Ascending aorta (tissue), 2 donors: ENCODE data around the gene CYP17A1. TPM values are rescaled to one million over a fixed set of nuclear protein-coding genes. Genes with fewer than 3 reads are reported as not detected.

Experiments used
- DNase-seq, 2 donors: peaks; one replicate each; pipeline ENCODE4 v3.0.0-alpha.2; 2019; ENCODE audit warnings: low spot score in 2 of 2
- H3K27ac ChIP-seq, 2 donors: fragments of 200-600 bp; sonication (generic); one replicate each; pipeline ENCODE4 v1.5.1; 2016 to 2017; ENCODE audit warnings: mild to moderate bottlenecking in 1 of 2
- H3K27me3 ChIP-seq: fragments of 200-600 bp; sonication (generic); one replicate; pipeline ENCODE4 v1.5.1; 2017
- H3K36me3 ChIP-seq, 2 donors: fragments of 200-600 bp; sonication (generic); one replicate each; pipeline ENCODE4 v1.5.1; 2016
- H3K4me1 ChIP-seq, 2 donors: fragments of 200-600 bp; sonication (generic); one replicate each; pipeline ENCODE4 v1.5.1; 2016 to 2017; ENCODE audit warnings: mild to moderate bottlenecking in 1 of 2
- H3K4me3 ChIP-seq, 2 donors: fragments of 200-600 bp; sonication (generic); one replicate each; pipeline ENCODE4 v1.5.1; 2016 to 2017; ENCODE audit warnings: mild to moderate bottlenecking in 1 of 2
- H3K9me3 ChIP-seq, 2 donors: fragments of 200-600 bp; sonication (generic); one replicate each; pipeline ENCODE4 v1.5.1; 2016
- CTCF ChIP-seq, 3 experiments: fragments of 200-600 bp in 2 of 3; fragments of 450-650 bp in 1 of 3; sonication (generic) in 2 of 3; IDR thresholded peaks; one replicate each; pipeline ENCODE4 v1.5.1; 2016 to 2019; ENCODE audit warnings: antibody characterized with exemption in 3 of 3, mild to moderate bottlenecking in 1 of 3, moderate library complexity in 1 of 3
- intact Hi-C: fragments of 100-400 bp; cut with DNase I; formaldehyde crosslinking; loops from one replicate; pipeline ENCODE4 v1.15.1; 2023
- total RNA-seq: library from RNA; depleted of rRNA; stranded (reverse); fragments of >200 nt; gene quantifications from one replicate; pipeline ENCODE4 v1.1.0, GENCODE V29; 2016

Gene CYP17A1
- total RNA-seq, 1 donor from 2014 or later = 116 TPM

GRCh38 chr10:102799691-102800471, 37.3 kb downstream of the CYP17A1 start:
- intact Hi-C loops = loop anchor here (2.0 to 5.0 kb wide), 2 partner anchors 15 to 48 kb away; no protein-coding TSS in a partner anchor
- H3K36me3 ChIP-seq = peaks cover 18 to 21% of the 10 kb centered on the region in 2 donors
- peak overlapping the region in 1 of 2 donors; percentile 29 for H3K4me3 ChIP-seq
- H3K27me3 ChIP-seq = no peaks in the 10 kb centered on the region
- no peak for TF ChIP-seq CTCF (IDR thresholded peaks at IDR 0.05)
- H3K9me3 ChIP-seq = no peaks in the 10 kb centered on the region
- H3K27ac ChIP-seq = peak overlapping the region; percentile 85 to 88
- DNase-seq = peak in 1 of 2 donors; percentile 78
- H3K4me1 ChIP-seq = peaks cover 42 to 72% of the 10 kb centered on the region in 2 donors

GRCh38 chr10:102796407-102797176, 40.6 kb downstream of the CYP17A1 start:
- TF ChIP-seq CTCF (IDR thresholded peaks at IDR 0.05) = no peak
- peak; percentile 63 to 94 for DNase-seq
- no peaks in the 10 kb centered on the region for H3K9me3 ChIP-seq
- intact Hi-C loops = no loop called here
- H3K27me3 ChIP-seq = no peaks in the 10 kb centered on the region
- H3K4me1 ChIP-seq = peaks cover 44 to 79% of the 10 kb centered on the region in 2 donors
- peak overlapping the region; percentile 54 to 77 for H3K27ac ChIP-seq
- peak overlapping the region in 1 of 2 donors; percentile 1 for H3K4me3 ChIP-seq
- H3K36me3 ChIP-seq = peaks cover 16 to 18% of the 10 kb centered on the region in 2 donors

- peak overlapping the region; percentile 54 to 77 for H3K27ac ChIP-seq
- no peaks in the 10 kb centered on the region for H3K9me3 ChIP-seq
- no peaks in the 10 kb centered on the region for H3K27me3 ChIP-seq
- H3K4me3 ChIP-seq = no peak overlapping the region
- intact Hi-C loops = no loop called here
- no peak for TF ChIP-seq CTCF (IDR thresholded peaks at IDR 0.05)
- H3K4me1 ChIP-seq = peaks cover 35 to 76% of the 10 kb centered on the region in 2 donors
- peaks cover 16 to 18% of the 10 kb centered on the region in 2 donors for H3K36me3 ChIP-seq
- no peak for DNase-seq
These were observed 41.5 kb downstream of the CYP17A1 start for GRCh38 chr10:102795453-102796406.

GRCh38 chr10:102791754-102792395, 45.3 kb downstream of the CYP17A1 start:
- Histone ChIP-seq H3K4me3 (no peak overlapping the region), H3K36me3 (no peaks in the 10 kb centered on the region), H3K27me3 (no peaks in the 10 kb centered on the region), H3K4me1 (peaks cover 15 to 58% of the 10 kb centered on the region in 2 donors), H3K9me3 (no peaks in the 10 kb centered on the region), H3K27ac (peak overlapping the region; percentile 36 to 42)
- intact Hi-C loops = no loop called here
- no peak for DNase-seq
- no peak for TF ChIP-seq CTCF (IDR thresholded peaks at IDR 0.05)
